SK-N-SH treated with all-trans-retinoic acid at 6 μM for 48 hours (cell line): ENCODE data around the gene LMF1.

ENCODE experiments used
- ATAC-seq: fragments of 200-7000 bp; cut with Tn5 transposase; 3 replicates; pipeline ENCODE4 v1.9.1; 2020; ENCODE audit warnings: mild to moderate bottlenecking, moderate library complexity
- BACH2 ChIP-seq: fragments of 250-450 bp; sonication (Bioruptor Pico); IDR thresholded peaks from 2 replicates; pipeline ENCODE4 v1.9.0; 2021; ENCODE audit warnings: mild to moderate bottlenecking, borderline replicate concordance
- CREB5 ChIP-seq: fragments of 250-450 bp; sonication (Bioruptor Pico); IDR thresholded peaks from 2 replicates; pipeline ENCODE4 v1.5.1; 2020; ENCODE audit warnings: low read depth, mild to moderate bottlenecking, moderate library complexity
- CSDC2 ChIP-seq: fragments of 250-450 bp; sonication (Bioruptor Pico); IDR thresholded peaks from 2 replicates; pipeline ENCODE4 v1.5.0; 2020; ENCODE audit warnings: mild to moderate bottlenecking, moderate library complexity
- ESRRG ChIP-seq: fragments of 250-450 bp; sonication (Bioruptor Pico); IDR thresholded peaks from 2 replicates; pipeline ENCODE4 v1.6.1; 2021; ENCODE audit warnings: mild to moderate bottlenecking
- GLIS3 ChIP-seq: fragments of 250-450 bp; sonication (Bioruptor Pico); IDR thresholded peaks from 2 replicates; pipeline ENCODE4 v1.5.0; 2020; ENCODE audit warnings: mild to moderate bottlenecking, moderate library complexity
- ISL1 ChIP-seq: fragments of 250-450 bp; sonication (Bioruptor Pico); IDR thresholded peaks from 2 replicates; pipeline ENCODE4 v2.1.2; 2022; ENCODE audit warnings: mild to moderate bottlenecking, moderate library complexity
- OSR1 ChIP-seq: fragments of 250-450 bp; sonication (Bioruptor Pico); IDR thresholded peaks from 2 replicates; pipeline ENCODE4 v1.8.0; 2022; ENCODE audit warnings: moderate library complexity, mild to moderate bottlenecking, inconsistent platforms
- PATZ1 ChIP-seq: fragments of 250-450 bp; sonication (Bioruptor Pico); IDR thresholded peaks from 2 replicates; pipeline ENCODE4 v1.8.0; 2020; ENCODE audit warnings: mild to moderate bottlenecking, moderate library complexity, borderline replicate concordance
- PPARA ChIP-seq: fragments of 250-450 bp; sonication (Bioruptor Pico); IDR thresholded peaks from 2 replicates; pipeline ENCODE4 v1.5.0; 2020; ENCODE audit warnings: mild to moderate bottlenecking, borderline replicate concordance
- RARB ChIP-seq: fragments of 250-450 bp; sonication (Bioruptor Pico); IDR thresholded peaks from 2 replicates; pipeline ENCODE4 v1.8.0; 2021; ENCODE audit warnings: mild to moderate bottlenecking, moderate library complexity
- SNAI2 ChIP-seq: fragments of 250-450 bp; sonication (Bioruptor Pico); IDR thresholded peaks from 2 replicates; pipeline ENCODE4 v1.5.0; 2020; ENCODE audit warnings: mild to moderate bottlenecking, moderate library complexity
- TCF4 ChIP-seq: fragments of 250-450 bp; sonication (Bioruptor Pico); IDR thresholded peaks from 2 replicates; pipeline ENCODE4 v1.8.0; 2021; ENCODE audit warnings: mild to moderate bottlenecking, moderate library complexity, borderline replicate concordance
- TOX ChIP-seq: fragments of 250-450 bp; sonication (Bioruptor Pico); IDR thresholded peaks from 2 replicates; pipeline ENCODE4 v1.8.0; 2021; ENCODE audit warnings: mild to moderate bottlenecking, moderate library complexity, borderline replicate concordance
- TSHZ2 ChIP-seq: fragments of 250-450 bp; sonication (Bioruptor Pico); IDR thresholded peaks from 2 replicates; pipeline ENCODE4 v1.5.0; 2020; ENCODE audit warnings: mild to moderate bottlenecking, moderate library complexity
- ZC3H10 ChIP-seq: fragments of 250-450 bp; sonication (Bioruptor Pico); IDR thresholded peaks from 2 replicates; pipeline ENCODE4 v1.5.1; 2021; ENCODE audit warnings: mild to moderate bottlenecking, moderate library complexity
- ZFP30 ChIP-seq: fragments of 450-650 bp; formaldehyde crosslinking; IDR thresholded peaks from 2 replicates; pipeline ENCODE4 v1.5.0; 2022; ENCODE audit warnings: mild to moderate bottlenecking, moderate library complexity
- ZNF565 ChIP-seq: fragments of 450-650 bp; formaldehyde crosslinking; conservative IDR thresholded peaks from 2 replicates; pipeline ENCODE4 v1.5.0; 2020; ENCODE audit warnings: low read depth, mild to moderate bottlenecking, moderate library complexity
- ZNF70 ChIP-seq: fragments of 450-650 bp; formaldehyde crosslinking; IDR thresholded peaks from 2 replicates; pipeline ENCODE4 v1.5.0; 2020; ENCODE audit warnings: mild to moderate bottlenecking, moderate library complexity
- ZNF8 ChIP-seq: fragments of 450-650 bp; formaldehyde crosslinking; IDR thresholded peaks from 2 replicates; pipeline ENCODE4 v1.5.0; 2020; ENCODE audit warnings: mild to moderate bottlenecking, moderate library complexity
- TF ChIP-seq, protein P1 (sequence below): fragments of 250-450 bp; sonication (Bioruptor Pico); IDR thresholded peaks from 2 replicates; pipeline ENCODE4 v1.5.1; 2021; ENCODE audit warnings: mild to moderate bottlenecking, moderate library complexity
- TF ChIP-seq, protein P2 (sequence below): fragments of 250-450 bp; sonication (Bioruptor Pico); IDR thresholded peaks from 2 replicates; pipeline ENCODE4 v1.8.0; 2021; ENCODE audit warnings: low read depth, mild to moderate bottlenecking, moderate library complexity, borderline replicate concordance

The LMF1 gene

GRCh38 chr16:819336-820043 lies 151.3 kb downstream of the LMF1 start:
- no peak for ATAC-seq
- TF ChIP-seq TOX (CRISPR knock-in tag) (no peak), PATZ1 (CRISPR knock-in tag) (no peak), ZFP30 (CRISPR knock-in tag) (no peak)
- TF ChIP-seq, protein P1, sequence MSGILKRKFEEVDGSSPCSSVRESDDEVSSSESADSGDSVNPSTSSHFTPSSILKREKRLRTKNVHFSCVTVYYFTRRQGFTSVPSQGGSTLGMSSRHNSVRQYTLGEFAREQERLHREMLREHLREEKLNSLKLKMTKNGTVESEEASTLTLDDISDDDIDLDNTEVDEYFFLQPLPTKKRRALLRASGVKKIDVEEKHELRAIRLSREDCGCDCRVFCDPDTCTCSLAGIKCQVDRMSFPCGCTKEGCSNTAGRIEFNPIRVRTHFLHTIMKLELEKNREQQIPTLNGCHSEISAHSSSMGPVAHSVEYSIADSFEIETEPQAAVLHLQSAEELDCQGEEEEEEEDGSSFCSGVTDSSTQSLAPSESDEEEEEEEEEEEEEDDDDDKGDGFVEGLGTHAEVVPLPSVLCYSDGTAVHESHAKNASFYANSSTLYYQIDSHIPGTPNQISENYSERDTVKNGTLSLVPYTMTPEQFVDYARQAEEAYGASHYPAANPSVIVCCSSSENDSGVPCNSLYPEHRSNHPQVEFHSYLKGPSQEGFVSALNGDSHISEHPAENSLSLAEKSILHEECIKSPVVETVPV: no peak

- ATAC-seq: no peak
- TF ChIP-seq ZFP30 (CRISPR knock-in tag) (no peak), BACH2 (CRISPR knock-in tag) (no peak), ZNF8 (CRISPR knock-in tag) (no peak), TCF4 (CRISPR knock-in tag) (no peak), CSDC2 (CRISPR knock-in tag) (no peak), CREB5 (CRISPR knock-in tag) (no peak), GLIS3 (no peak), PPARA (CRISPR knock-in tag) (no peak), TOX (CRISPR knock-in tag) (no peak), ZC3H10 (no peak), OSR1 (no peak), SNAI2 (CRISPR knock-in tag) (no peak), TSHZ2 (CRISPR knock-in tag) (no peak), ZNF70 (CRISPR knock-in tag) (no peak), RARB (CRISPR knock-in tag) (no peak), ESRRG (no peak), ZNF565 (no peak), ISL1 (CRISPR knock-in tag) (no peak)
- TF ChIP-seq, protein P1: no peak
- TF ChIP-seq, protein P2, sequence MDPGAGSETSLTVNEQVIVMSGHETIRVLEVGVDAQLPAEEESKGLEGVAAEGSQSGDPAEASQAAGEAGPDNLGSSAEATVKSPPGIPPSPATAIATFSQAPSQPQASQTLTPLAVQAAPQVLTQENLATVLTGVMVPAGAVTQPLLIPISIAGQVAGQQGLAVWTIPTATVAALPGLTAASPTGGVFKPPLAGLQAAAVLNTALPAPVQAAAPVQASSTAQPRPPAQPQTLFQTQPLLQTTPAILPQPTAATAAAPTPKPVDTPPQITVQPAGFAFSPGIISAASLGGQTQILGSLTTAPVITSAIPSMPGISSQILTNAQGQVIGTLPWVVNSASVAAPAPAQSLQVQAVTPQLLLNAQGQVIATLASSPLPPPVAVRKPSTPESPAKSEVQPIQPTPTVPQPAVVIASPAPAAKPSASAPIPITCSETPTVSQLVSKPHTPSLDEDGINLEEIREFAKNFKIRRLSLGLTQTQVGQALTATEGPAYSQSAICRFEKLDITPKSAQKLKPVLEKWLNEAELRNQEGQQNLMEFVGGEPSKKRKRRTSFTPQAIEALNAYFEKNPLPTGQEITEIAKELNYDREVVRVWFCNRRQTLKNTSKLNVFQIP (CRISPR knock-in tag): no peak
Measured at GRCh38 chr16:818592-818991, 152.2 kb downstream of the LMF1 start.
